Neutrophil (primary cell): ENCODE data around the gene ELMO1.
A peak's percentile ranks its signal among the peaks of the same experiment; 100 is the strongest.

Source experiments
- H3K27ac ChIP-seq: fragments of 200-600 bp; sonication (generic); 2 replicates; pipeline ENCODE4 v1.5.1; 2016; ENCODE audit warnings: mild to moderate bottlenecking, moderate library complexity
- H3K27me3 ChIP-seq: fragments of 200-600 bp; sonication (generic); 2 replicates; pipeline ENCODE4 v1.6.0; 2016; ENCODE audit warnings: mild to moderate bottlenecking
- H3K36me3 ChIP-seq: fragments of 200-600 bp; sonication (generic); 2 replicates; pipeline ENCODE4 v1.5.1; 2017
- H3K4me1 ChIP-seq, 2 experiments: fragments of 200-600 bp in 1 of 2; sonication (generic) in 1 of 2; 1 replicate in 1 of 2; 2 replicates in 1 of 2; pipeline versions ENCODE4 v1.5.1 to v1.6.1; 2013 to 2016; ENCODE audit warnings: low read depth in 1 of 2, low read length in 1 of 2, mild to moderate bottlenecking in 1 of 2, moderate library complexity in 1 of 2; ENCODE audit not compliant: control insufficient read depth in 1 of 2, insufficient read depth in 1 of 2
- H3K4me3 ChIP-seq, 2 experiments: fragments of 200-600 bp in 1 of 2; sonication (generic) in 1 of 2; 1 replicate in 1 of 2; 2 replicates in 1 of 2; pipeline ENCODE4 v1.5.1; 2013 to 2016; ENCODE audit warnings: low read depth in 1 of 2, low read length in 1 of 2, mild to moderate bottlenecking in 1 of 2, moderate library complexity in 1 of 2
- H3K9me3 ChIP-seq: fragments of 200-600 bp; sonication (generic); 2 replicates; pipeline ENCODE4 v1.5.1; 2016
- CTCF ChIP-seq: fragments of 200-600 bp; sonication (generic); IDR thresholded peaks from 2 replicates; pipeline ENCODE4 v1.5.1; 2016; ENCODE audit warnings: antibody characterized with exemption

Gene ELMO1

GRCh38 chr7:37282093-37282444 lies 166.6 kb downstream of the ELMO1 start:
- Histone ChIP-seq H3K36me3 (no peaks in the 10 kb centered on the region), H3K27me3 (no peaks in the 10 kb centered on the region), H3K4me3 (no peak overlapping the region), H3K9me3 (no peaks in the 10 kb centered on the region), H3K27ac (peak overlapping the region; percentile 5), H3K4me1 (peaks cover 34 to 37% of the 10 kb centered on the region in 2 experiments)
- TF ChIP-seq CTCF = no peak

GRCh38 chr7:37281368-37282092 lies 167.1 kb downstream of the ELMO1 start:
- peaks cover 32 to 33% of the 10 kb centered on the region in 2 experiments for H3K4me1 ChIP-seq

GRCh38 chr7:37277513-37277912 lies 171.2 kb downstream of the ELMO1 start:
- no peak overlapping the region for H3K27ac ChIP-seq
- H3K9me3 ChIP-seq = no peaks in the 10 kb centered on the region
- H3K4me1 ChIP-seq = no peaks in the 10 kb centered on the region
- H3K27me3 ChIP-seq = no peaks in the 10 kb centered on the region
- no peak overlapping the region for H3K4me3 ChIP-seq
- H3K36me3 ChIP-seq = no peaks in the 10 kb centered on the region
- TF ChIP-seq CTCF = no peak

More at GRCh38 chr7:37281368-37282092, 167.1 kb downstream of the ELMO1 start:
- H3K27ac ChIP-seq = peak overlapping the region; percentile 5
- H3K9me3 ChIP-seq = no peaks in the 10 kb centered on the region
- TF ChIP-seq CTCF = no peak
- no peak overlapping the region for H3K4me3 ChIP-seq
- H3K27me3 ChIP-seq = no peaks in the 10 kb centered on the region
- H3K36me3 ChIP-seq = no peaks in the 10 kb centered on the region

GRCh38 chr7:37275078-37275710 lies 173.5 kb downstream of the ELMO1 start:
- Histone ChIP-seq H3K9me3 (no peaks in the 10 kb centered on the region), H3K36me3 (peaks cover 7% of the 10 kb centered on the region), H3K27me3 (no peaks in the 10 kb centered on the region)

GRCh38 chr7:37273891-37274290 lies 174.8 kb downstream of the ELMO1 start:
- H3K4me1 ChIP-seq = no peaks in the 10 kb centered on the region
- H3K9me3 ChIP-seq = no peaks in the 10 kb centered on the region
- no peak for TF ChIP-seq CTCF
- no peaks in the 10 kb centered on the region for H3K27me3 ChIP-seq
- no peak overlapping the region for H3K27ac ChIP-seq
- H3K36me3 ChIP-seq = peaks cover 7% of the 10 kb centered on the region
- no peak overlapping the region for H3K4me3 ChIP-seq

More at GRCh38 chr7:37275078-37275710, 173.5 kb downstream of the ELMO1 start:
- H3K4me3 ChIP-seq = no peak overlapping the region
- TF ChIP-seq CTCF = no peak
- peak overlapping the region; percentile 2 for H3K27ac ChIP-seq
- H3K4me1 ChIP-seq = no peaks in the 10 kb centered on the region
